GM08714 (cell line): ENCODE results near the gene NPTX1.
"Not testable (repeated sequence)": the region's sequence is repeated elsewhere in the genome, so short reads cannot be mapped to it uniquely, and the experiment has no call there.

Experiments used
- H3K4me3 ChIP-seq: fragments of 200-500 bp; sonication (Bioruptor generic); 2 replicates; pipeline ENCODE4 v1.5.1; 2014; ENCODE audit warnings: mild to moderate bottlenecking, low read length, inconsistent platforms
- ZNF274 ChIP-seq: IDR thresholded peaks from 2 replicates; pipeline ENCODE4 v1.6.1; 2012; ENCODE audit warnings: mild to moderate bottlenecking, low read depth, low read length

The NPTX1 gene

DNA sequence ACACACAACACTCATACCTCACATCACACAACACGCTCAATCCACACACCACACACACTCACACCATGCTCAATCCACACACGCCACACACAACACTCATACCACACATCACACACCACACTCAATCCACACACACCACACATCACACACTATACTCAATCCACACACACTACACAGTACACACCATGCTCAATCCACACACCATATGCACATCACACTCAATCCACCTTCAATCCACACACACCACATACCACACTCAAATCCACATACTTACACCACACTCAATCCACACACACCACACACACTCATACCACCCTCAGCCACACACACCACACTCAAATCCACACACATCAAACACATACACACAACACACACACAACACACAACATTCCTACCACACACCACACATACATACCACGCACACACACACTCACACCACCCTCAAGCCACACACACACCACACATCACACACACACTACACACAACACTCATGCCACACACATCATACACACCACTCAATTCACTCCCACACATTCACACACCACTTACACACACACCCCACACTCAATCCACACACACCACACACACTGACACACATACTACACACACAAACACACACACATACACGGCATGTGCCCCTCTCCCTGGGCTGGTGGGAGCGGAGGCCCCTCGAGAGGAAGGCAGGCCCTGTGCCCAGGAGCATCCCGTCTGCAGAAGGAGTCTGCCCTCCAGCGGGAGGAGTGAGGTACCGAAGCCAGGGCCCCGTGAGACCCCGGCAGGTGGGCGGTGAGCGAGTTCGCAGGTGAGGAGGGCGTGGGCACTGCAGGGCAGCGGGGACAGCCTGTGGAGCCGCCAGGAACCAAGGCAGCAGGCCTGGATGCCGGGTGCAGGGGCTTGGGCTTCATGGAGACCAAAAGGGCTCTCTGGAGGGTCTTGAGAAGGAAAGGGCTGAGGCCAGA lies 35.1 kb upstream of the NPTX1 start:
- H3K4me3 ChIP-seq = no peak overlapping the region
- TF ChIP-seq ZNF274 = no peak

- TF ChIP-seq ZNF274 = no peak
- no peak overlapping the region for H3K4me3 ChIP-seq
Measured at GRCh38 chr17:80510772-80511171, 34.4 kb upstream of the NPTX1 start.

DNA sequence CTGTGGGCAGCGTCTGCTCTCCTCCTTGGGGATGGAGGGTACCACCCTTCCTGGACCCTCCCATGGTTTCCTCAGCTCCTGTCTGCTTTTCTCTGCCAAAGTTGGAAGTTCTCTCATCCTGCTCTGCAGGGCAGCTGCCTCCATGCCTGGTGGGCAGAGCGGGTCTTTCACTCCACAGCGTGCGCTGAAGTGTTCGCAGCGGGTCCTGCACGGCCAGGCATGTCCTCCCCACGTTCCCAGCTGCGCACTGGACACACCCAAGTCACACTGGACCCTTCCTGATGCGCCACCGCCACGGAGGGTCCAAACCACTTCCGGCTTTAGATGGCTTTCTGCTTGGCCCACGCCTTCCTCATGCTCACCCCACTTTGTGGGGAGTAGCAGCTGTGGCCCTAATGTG lies 33.7 kb upstream of the NPTX1 start:
- no peak overlapping the region for H3K4me3 ChIP-seq
- TF ChIP-seq ZNF274 = no peak

DNA sequence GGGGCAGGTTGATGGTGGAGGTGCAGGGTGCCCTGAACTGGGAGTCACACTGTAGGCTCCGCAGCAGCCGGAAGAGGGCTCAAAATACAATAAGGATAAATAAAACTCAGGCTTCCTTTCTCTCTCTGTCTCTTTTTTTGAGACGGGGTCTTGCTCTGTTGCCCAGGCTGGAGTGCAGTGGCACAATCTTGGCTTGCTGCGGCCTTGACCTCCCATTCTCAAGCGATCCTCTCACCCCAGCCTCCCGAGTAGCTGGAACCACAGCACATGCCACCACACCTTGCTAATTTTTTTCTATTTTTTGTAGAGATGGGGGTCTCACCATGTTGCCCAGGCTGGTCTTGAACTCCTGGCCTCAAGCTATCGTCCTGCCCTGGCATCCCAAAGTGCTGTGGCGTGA lies 32.9 kb upstream of the NPTX1 start:
- no peak for TF ChIP-seq ZNF274
- no peak overlapping the region for H3K4me3 ChIP-seq

DNA sequence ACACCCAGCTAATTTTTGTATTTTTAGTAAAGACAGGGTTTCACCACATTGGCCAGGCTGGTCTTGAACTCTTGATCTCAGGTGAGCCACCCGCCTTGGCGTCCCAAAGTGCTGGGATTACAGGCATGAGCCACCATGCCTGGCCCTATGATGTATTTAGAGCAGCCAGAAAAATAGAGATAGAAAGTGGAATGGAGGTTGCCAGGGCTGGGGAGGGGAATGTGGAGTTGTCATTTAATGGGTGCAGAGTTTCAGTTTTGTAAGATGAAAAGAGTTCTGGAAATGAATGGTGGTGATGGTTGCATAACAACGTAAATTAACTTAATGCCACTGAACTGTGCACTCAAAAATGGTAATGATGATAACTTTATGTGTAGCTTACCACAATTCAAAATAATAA lies 31.6 kb upstream of the NPTX1 start:
- no peak for TF ChIP-seq ZNF274

DNA sequence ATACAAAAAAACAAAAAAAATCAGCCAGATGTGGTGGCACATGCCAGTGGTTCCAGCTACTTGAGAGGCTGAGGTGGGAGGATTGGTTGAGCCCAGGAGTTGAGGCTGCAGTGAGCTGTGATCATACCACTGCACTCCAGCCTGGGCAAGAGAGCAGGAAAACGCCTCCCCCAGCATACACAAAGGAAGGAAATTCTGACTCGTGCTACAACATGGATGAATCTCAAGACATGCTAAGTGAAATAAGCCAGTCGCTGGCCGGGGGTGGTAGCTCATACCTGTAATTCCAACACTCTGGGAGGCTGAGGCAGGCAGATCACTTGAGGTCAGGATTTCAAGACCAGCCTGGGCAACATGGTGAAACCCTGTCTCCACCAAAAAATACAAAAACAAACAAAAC lies 30.8 kb upstream of the NPTX1 start:
- not testable (repeated sequence) for H3K4me3 ChIP-seq

More for the DNA sequence above, 31.6 kb upstream of the NPTX1 start:
- no peak overlapping the region for H3K4me3 ChIP-seq

- no peak for TF ChIP-seq ZNF274
- H3K4me3 ChIP-seq = no peak overlapping the region
Measured at GRCh38 chr17:80504686-80505413, 28.4 kb upstream of the NPTX1 start.

DNA sequence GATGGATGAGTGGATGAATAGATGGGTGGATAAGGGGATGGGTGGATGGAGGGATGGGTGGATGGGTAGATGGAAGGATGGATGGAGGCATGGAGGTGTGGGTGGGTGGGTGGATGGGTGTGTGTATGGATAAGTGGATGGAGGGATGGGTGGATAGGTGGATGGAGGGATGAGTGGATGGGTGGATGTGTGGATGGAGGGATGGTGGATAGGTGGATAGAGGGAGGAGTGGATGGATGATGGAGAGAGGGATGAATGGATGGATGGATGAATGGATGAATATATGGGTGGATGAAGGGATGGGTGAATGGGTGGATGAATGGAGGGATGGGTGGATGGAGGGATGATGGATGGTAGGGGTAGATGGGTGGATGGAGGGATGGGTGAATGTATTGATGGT lies 27.5 kb upstream of the NPTX1 start:
- no peak for TF ChIP-seq ZNF274
- H3K4me3 ChIP-seq = no peak overlapping the region

DNA sequence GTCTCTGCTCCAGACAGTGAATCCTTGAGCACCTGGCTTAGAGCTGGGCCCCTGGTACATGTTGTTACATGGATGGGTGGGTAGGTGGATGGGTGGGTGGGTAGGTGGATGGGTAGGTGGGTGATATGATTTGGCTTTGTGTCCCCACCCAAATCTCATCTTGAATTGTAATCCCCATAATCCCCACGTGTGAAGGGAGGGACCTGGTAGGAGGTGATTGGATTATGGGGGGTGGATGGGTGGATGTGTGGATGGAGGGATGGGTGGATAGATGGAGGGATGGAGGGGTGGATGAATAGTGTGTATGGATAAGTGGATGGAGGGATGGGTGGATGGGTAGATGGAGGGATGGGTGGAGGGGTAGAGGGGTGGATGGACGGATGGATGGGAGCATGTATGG lies 26.6 kb upstream of the NPTX1 start:
- TF ChIP-seq ZNF274 = no peak
- H3K4me3 ChIP-seq = no peak overlapping the region

- no peak for TF ChIP-seq ZNF274
- no peak overlapping the region for H3K4me3 ChIP-seq
Measured at GRCh38 chr17:80502578-80502877, 26.1 kb upstream of the NPTX1 start.

- TF ChIP-seq ZNF274 = no peak
- H3K4me3 ChIP-seq = no peak overlapping the region
Measured at GRCh38 chr17:80501741-80502577, 25.6 kb upstream of the NPTX1 start.

- H3K4me3 ChIP-seq = no peak overlapping the region
- no peak for TF ChIP-seq ZNF274
Measured at GRCh38 chr17:80499961-80500665, 23.7 kb upstream of the NPTX1 start.

GRCh38 chr17:80499560-80499959 lies 23.2 kb upstream of the NPTX1 start:
- TF ChIP-seq ZNF274 = no peak
- H3K4me3 ChIP-seq = no peak overlapping the region

DNA sequence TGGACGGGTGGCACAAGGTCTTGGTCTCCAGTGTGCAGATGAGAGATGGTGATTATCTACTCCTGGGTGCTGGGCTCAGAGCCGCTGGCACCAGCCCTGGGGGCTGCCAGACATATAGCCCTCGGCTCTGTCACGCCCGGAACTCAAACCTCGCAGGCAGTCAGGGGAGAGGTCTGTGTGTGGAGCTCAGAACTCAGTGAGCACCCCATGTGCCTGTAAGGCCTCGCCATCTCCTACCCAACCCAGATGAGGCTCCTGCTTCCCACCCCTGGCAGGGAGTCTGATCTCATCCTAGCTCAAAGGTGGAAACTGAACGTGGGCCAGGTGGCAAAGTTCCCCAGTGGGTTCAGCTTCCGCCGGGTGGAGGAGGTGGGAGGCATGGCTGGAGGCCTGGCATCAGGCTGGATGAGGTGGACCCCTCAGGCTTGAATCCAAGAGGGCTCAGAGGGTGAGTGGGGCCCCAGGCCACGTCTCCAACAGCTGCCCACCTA lies 22.6 kb upstream of the NPTX1 start:
- no peak overlapping the region for H3K4me3 ChIP-seq
- no peak for TF ChIP-seq ZNF274
